ENCODE data around the gene CTNNA2. TPM values are rescaled to one million over a fixed set of nuclear protein-coding genes. Genes with fewer than 3 reads are reported as not detected.

The CTNNA2 gene
- total RNA-seq, 4 donors from 2014 or later, result 0.40 to 1.7 (median 1.5) TPM; not detected in 1

GRCh38 chr2:79593237-79593867 lies 80.5 kb downstream of the CTNNA2 start:
- intact Hi-C loops (cut with DNase I; ENCODE audit: low total_unique reads), result no loop called here
- H3K4me3 ChIP-seq, result no peak overlapping the region
- H3K9me3 ChIP-seq, result no peaks in the 10 kb centered on the region
- TF ChIP-seq POLR2A (IDR thresholded peaks at IDR 0.05), result no peak
- TF ChIP-seq POLR2AphosphoS5 (IDR thresholded peaks at IDR 0.05), result no peak
- no peak overlapping the region for H3K27ac ChIP-seq
- no peaks in the 10 kb centered on the region for H3K4me1 ChIP-seq
- no peaks in the 10 kb centered on the region for H3K27me3 ChIP-seq
- in situ Hi-C loops (cut with MboI; ENCODE audit: low pct_ligation_motif_present in 1 of 4, low pct_unique_long_range_greater_than_20kb in 1 of 4, low sequenced_read_pairs in 3 of 4), result no loop called here
- WGBS, 2 donors (ENCODE audit: low coverage in 1 of 2), result 74 to 75% methylated on average over 3 to 4 of the region's 4 CpGs
- DNase-seq, result no peak
- no peaks in the 10 kb centered on the region for H3K36me3 ChIP-seq

GRCh38 chr2:79596403-79596802 lies 83.6 kb downstream of the CTNNA2 start:
- Histone ChIP-seq H3K9me3 (no peaks in the 10 kb centered on the region), H3K4me1 (no peaks in the 10 kb centered on the region), H3K27me3 (no peaks in the 10 kb centered on the region), H3K4me3 (no peak overlapping the region), H3K36me3 (no peaks in the 10 kb centered on the region), H3K27ac (no peak overlapping the region)
- DNase-seq, result no peak
- TF ChIP-seq POLR2A (IDR thresholded peaks at IDR 0.05), result no peak
- TF ChIP-seq, protein P1, sequence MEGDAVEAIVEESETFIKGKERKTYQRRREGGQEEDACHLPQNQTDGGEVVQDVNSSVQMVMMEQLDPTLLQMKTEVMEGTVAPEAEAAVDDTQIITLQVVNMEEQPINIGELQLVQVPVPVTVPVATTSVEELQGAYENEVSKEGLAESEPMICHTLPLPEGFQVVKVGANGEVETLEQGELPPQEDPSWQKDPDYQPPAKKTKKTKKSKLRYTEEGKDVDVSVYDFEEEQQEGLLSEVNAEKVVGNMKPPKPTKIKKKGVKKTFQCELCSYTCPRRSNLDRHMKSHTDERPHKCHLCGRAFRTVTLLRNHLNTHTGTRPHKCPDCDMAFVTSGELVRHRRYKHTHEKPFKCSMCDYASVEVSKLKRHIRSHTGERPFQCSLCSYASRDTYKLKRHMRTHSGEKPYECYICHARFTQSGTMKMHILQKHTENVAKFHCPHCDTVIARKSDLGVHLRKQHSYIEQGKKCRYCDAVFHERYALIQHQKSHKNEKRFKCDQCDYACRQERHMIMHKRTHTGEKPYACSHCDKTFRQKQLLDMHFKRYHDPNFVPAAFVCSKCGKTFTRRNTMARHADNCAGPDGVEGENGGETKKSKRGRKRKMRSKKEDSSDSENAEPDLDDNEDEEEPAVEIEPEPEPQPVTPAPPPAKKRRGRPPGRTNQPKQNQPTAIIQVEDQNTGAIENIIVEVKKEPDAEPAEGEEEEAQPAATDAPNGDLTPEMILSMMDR (IDR thresholded peaks at IDR 0.05), result no peak
- TF ChIP-seq POLR2AphosphoS5 (IDR thresholded peaks at IDR 0.05), result no peak
- TF ChIP-seq EP300 (IDR thresholded peaks at IDR 0.05; ENCODE audit: low read depth), result no peak
- in situ Hi-C loops (cut with MboI; ENCODE audit: low pct_ligation_motif_present in 1 of 4, low pct_unique_long_range_greater_than_20kb in 1 of 4, low sequenced_read_pairs in 3 of 4), result no loop called here
- WGBS, 2 donors (ENCODE audit: low coverage in 1 of 2), result 55 to 66% methylated on average over 3 of the region's 3 CpGs
- intact Hi-C loops (cut with DNase I; ENCODE audit: low total_unique reads), result no loop called here

DNA sequence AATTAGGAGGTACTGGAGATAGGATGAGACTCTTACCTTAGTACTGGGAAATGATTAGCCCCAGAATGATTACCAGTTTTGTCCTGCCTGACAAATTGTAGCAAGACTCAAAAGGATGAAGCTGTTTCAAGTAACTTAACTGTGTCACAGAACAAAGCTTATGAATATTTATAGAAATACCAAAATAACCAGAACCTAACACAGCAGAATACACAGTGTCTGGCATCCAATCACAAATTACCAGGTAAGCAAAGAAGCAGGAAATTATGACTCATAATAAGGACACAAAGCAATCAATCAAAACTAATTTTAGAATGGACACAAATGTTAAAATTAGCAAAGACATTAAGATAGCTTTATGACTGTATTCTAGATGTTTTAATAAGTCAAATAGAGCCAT lies 91.9 kb downstream of the CTNNA2 start:
- H3K9me3 ChIP-seq, result no peaks in the 10 kb centered on the region
- H3K36me3 ChIP-seq, result no peaks in the 10 kb centered on the region
- intact Hi-C loops (cut with DNase I; ENCODE audit: low total_unique reads) (no loop called here), in situ Hi-C loops (cut with MboI; ENCODE audit: low pct_ligation_motif_present in 1 of 4, low pct_unique_long_range_greater_than_20kb in 1 of 4, low sequenced_read_pairs in 3 of 4) (no loop called here)
- no peak overlapping the region for H3K27ac ChIP-seq
- H3K4me3 ChIP-seq, result no peak overlapping the region
- no peak for TF ChIP-seq POLR2A (IDR thresholded peaks at IDR 0.05)
- no peaks in the 10 kb centered on the region for H3K27me3 ChIP-seq
- no peaks in the 10 kb centered on the region for H3K4me1 ChIP-seq
- no peak for DNase-seq

GRCh38 chr2:79611448-79612016 lies 98.7 kb downstream of the CTNNA2 start:
- no peaks in the 10 kb centered on the region for H3K36me3 ChIP-seq
- no peak overlapping the region for H3K27ac ChIP-seq
- TF ChIP-seq, protein P1 (IDR thresholded peaks at IDR 0.05), result no peak
- TF ChIP-seq POLR2AphosphoS5 (IDR thresholded peaks at IDR 0.05), result no peak
- no peak for TF ChIP-seq POLR2A (IDR thresholded peaks at IDR 0.05)
- no peak for TF ChIP-seq EP300 (IDR thresholded peaks at IDR 0.05; ENCODE audit: low read depth)
- no peak for DNase-seq
- no peak overlapping the region for H3K4me3 ChIP-seq
- WGBS, 2 donors (ENCODE audit: low coverage in 1 of 2), result 41% methylated on average over 8 to 9 of the region's 9 CpGs
- intact Hi-C loops (cut with DNase I; ENCODE audit: low total_unique reads) (no loop called here), in situ Hi-C loops (cut with MboI; ENCODE audit: low pct_ligation_motif_present in 1 of 4, low pct_unique_long_range_greater_than_20kb in 1 of 4, low sequenced_read_pairs in 3 of 4) (no loop called here)
- no peaks in the 10 kb centered on the region for H3K9me3 ChIP-seq
- no peaks in the 10 kb centered on the region for H3K4me1 ChIP-seq
- H3K27me3 ChIP-seq, result no peaks in the 10 kb centered on the region

GRCh38 chr2:79612999-79613398 lies 100.1 kb downstream of the CTNNA2 start:
- no peaks in the 10 kb centered on the region for H3K9me3 ChIP-seq
- in situ Hi-C loops (cut with MboI; ENCODE audit: low pct_ligation_motif_present in 1 of 4, low pct_unique_long_range_greater_than_20kb in 1 of 4, low sequenced_read_pairs in 3 of 4) (no loop called here), intact Hi-C loops (cut with DNase I; ENCODE audit: low total_unique reads) (no loop called here)
- 55% methylated on average over 6 of the region's 6 CpGs for WGBS, 2 donors (ENCODE audit: low coverage in 1 of 2)
- H3K27me3 ChIP-seq, result no peaks in the 10 kb centered on the region
- no peak overlapping the region for H3K27ac ChIP-seq
- H3K4me1 ChIP-seq, result no peaks in the 10 kb centered on the region
- no peak for DNase-seq
- TF ChIP-seq, protein P1 (IDR thresholded peaks at IDR 0.05), result no peak
- TF ChIP-seq POLR2AphosphoS5 (IDR thresholded peaks at IDR 0.05) (no peak), POLR2A (IDR thresholded peaks at IDR 0.05) (no peak), EP300 (IDR thresholded peaks at IDR 0.05; ENCODE audit: low read depth) (no peak)
- no peaks in the 10 kb centered on the region for H3K36me3 ChIP-seq
- no peak overlapping the region for H3K4me3 ChIP-seq

Data from transverse colon (tissue), 4 donors.